Caki2 (cell line): Measurements from ENCODE around the gene FAM98A. TPM values are rescaled to one million over a fixed set of nuclear protein-coding genes. Genes with fewer than 3 reads are reported as not detected.

Experiments used
- DNase-seq: peaks from one replicate; pipeline ENCODE4 v3.0.0-alpha.2; 2015; ENCODE audit warnings: low read depth
- in situ Hi-C: cut with HindIII; loops from 2 replicates; pipeline ENCODE4 v1.10.0; 2016; ENCODE audit warnings: low sequenced_read_pairs, low pct_unique_long_range_greater_than_20kb, mixed read lengths
- total RNA-seq: library from RNA; depleted of rRNA; stranded (reverse); fragments of >200 nt; shearing (Covaris generic); gene quantifications from 2 replicates; pipeline ENCODE4 v1.2.3, GENCODE V29; 2014; ENCODE audit warnings: low replicate concordance; rRNA removed

FAM98A gene
- 4.0 and 6.5 TPM in 2 replicates for total RNA-seq

DNA sequence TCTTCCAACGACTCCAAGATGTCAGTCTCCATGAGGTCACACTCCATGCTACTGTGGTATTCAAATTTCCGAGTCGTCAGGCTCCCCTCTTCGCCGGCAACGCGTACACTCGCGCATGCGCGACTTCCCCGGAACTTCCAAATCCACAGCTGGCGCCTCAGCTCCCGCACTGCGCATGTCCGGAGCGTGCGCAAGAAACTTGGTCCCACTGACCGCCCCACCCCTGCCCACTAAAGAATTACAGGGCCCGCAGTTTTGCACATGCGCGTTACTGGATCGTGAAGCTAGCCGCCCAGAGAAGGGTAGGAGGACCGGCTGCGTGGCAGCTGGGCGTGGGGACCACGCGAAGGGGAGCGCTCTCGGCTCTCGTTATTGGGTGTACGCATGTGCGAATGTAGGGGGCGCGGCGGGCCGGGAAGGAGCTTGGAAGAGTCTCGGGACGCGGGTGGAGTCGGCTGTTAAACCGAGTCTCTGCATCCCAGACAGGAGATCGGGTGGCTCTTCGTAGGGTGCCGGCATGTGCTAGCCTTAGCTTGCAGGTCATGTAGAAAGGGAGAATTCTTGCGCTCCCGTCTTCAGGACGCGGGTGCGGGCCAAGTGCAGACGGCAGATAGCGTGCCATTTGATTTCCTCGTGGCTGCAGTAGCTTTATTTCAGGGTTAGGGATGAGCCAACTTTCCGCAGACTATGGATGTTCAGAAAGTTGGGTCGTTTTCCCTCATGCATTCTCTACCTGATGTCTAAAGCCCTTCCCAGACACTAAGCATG is at the start of gene FAM98A:
TSS of gene FAM98A (minus strand) at position 125 of the 768 bp plus-strand sequence. CDS start at position 47, 78 bp downstream.
- in situ Hi-C loops: no loop called here
- peak; percentile 98 for DNase-seq

- in situ Hi-C loops: no loop called here
- DNase-seq: no peak
These were observed 46.8 kb upstream of the FAM98A start for GRCh38 chr2:33645861-33646260.

- in situ Hi-C loops: no loop called here
- DNase-seq: no peak
These were observed 45.1 kb upstream of the FAM98A start for GRCh38 chr2:33644215-33644614.

DNA sequence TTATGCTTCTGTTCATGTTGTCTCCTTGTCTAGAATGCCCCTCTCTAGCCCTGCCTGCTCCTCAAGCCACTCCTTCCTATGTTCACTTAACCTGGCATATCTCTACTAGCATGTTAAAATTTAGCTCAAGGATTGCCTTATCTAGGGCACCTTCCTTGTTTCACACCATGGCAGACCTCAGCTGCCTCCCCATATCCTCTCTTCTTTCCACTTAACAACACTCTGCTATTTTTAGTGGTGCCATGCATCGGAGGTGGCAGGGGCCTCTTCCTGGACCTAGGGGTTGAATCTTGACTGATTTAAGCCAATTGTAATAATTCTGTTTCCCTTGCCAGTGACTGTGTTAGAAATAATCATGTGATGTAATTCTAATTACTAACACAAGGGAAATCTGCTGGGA is 36.9 kb upstream of the FAM98A start:
- in situ Hi-C loops: no loop called here

DNA sequence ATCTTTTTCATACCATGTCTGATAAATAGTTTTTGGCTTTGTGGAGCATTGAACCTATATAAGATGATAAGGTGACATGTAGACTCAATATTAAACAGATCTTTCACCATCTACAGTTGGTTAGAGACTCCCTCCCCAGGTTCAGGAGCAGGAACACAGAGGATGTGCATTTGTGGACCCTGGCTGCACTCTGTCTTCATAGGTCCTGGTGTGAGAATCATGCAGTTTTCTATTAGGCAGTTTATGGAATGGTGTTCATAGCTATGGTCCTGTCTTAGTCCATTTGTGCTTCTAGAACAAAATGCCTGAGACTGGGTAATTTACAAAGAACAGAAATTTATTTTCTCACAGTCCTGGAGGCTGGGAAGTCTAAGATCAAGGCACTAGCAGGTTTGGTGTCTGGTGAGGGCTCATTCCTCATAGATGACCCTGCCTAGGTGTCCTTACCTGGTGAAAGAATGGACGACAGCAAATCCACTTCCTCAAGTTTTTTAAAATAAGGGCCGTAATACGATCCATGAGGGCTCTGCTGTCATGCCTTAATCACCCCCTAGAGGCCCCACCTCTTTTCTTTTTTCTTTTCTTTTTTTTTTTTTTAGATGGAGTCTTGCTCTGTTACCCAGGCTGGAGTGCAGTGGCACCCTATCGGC is 35.3 kb upstream of the FAM98A start:
- in situ Hi-C loops: no loop called here
- no peak for DNase-seq

More for the DNA sequence above, 36.9 kb upstream of the FAM98A start:
- no peak for DNase-seq

GRCh38 chr2:33633315-33633714 is 34.2 kb upstream of the FAM98A start:
- no peak for DNase-seq
- in situ Hi-C loops: no loop called here

DNA sequence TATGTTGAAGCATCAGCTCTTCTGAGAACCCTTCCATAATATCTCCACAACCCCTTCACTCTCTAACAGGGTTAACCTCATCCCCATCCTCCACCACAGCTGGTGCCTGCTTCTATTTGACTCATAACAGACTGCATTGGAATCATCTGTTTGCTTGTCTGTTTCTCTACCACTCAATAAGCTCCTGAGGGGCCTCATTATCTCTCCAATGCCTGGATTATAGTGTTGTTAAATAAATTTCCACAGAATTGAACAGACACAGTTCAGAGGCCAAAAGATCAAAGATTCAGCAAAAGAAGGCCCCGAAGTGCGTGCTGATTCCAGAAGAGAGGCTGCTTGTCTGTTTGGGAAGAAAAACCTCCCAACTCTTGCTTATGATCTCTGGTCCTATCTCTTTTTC is 33.7 kb upstream of the FAM98A start:
- DNase-seq: no peak

DNA sequence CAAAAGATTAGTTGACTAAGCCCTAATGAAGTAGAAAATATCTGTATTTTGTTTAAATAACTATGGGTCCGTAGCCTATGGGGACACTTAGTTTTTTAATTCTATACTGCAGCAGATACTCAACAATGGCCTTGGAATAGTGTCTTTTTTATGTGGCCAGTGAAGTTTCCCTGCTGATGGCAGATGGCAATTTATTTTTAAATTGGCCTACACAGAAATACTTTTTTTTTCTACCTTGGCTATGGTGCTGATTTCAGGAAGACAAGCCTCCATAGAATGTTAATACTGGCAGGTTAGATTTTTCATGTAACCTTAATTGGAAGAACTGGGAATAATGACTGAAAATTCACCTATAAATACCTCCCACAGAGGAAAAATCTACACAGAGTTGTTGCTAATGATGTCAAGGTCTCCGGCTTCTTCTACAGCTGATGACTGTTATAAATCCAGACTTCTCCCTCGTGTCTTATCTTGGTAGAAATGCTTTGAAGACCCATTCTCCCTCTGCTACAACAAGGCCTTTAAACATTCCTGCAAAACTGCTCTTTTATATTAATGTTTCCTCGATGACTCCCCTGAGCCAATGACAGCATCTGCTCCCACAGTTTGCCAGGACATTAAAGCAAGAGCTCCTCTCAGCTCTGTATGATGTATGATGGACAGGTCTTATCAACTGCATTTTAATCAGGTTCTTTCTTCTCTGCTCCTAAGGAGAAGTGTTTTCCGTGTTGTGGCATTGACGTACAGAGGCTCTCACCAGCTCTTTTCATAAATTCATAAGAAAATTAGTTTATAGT is 29.1 kb upstream of the FAM98A start:
- in situ Hi-C loops: no loop called here

More for the DNA sequence above, 33.7 kb upstream of the FAM98A start:
- in situ Hi-C loops: no loop called here

DNA sequence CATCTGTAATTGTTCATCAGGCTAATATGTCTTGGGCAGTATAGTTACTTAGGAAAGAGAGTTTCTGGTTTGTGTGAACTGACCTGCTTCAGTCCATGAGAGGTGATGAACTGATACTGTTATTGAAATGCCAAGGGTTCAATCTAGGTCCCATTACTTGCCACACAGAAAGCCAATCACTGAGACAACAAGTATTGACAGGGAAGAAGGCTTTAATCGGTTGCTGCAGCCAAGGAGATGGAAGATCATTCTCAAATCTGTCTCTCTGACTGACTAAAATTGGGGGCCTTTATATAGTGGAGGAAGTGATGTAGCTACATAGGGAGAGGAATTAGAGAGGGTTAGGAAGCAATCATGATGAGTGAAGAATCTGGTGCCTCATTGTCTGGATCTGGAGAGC is 19.9 kb upstream of the FAM98A start:
- in situ Hi-C loops: no loop called here
- DNase-seq: no peak

More for the DNA sequence above, 29.1 kb upstream of the FAM98A start:
- DNase-seq: no peak

- in situ Hi-C loops: no loop called here
- peak; percentile 33 for DNase-seq
These were observed 18.9 kb upstream of the FAM98A start for GRCh38 chr2:33617989-33618388.

GRCh38 chr2:33617401-33617800 is 18.3 kb upstream of the FAM98A start:
- in situ Hi-C loops: no loop called here
- DNase-seq: no peak

DNA sequence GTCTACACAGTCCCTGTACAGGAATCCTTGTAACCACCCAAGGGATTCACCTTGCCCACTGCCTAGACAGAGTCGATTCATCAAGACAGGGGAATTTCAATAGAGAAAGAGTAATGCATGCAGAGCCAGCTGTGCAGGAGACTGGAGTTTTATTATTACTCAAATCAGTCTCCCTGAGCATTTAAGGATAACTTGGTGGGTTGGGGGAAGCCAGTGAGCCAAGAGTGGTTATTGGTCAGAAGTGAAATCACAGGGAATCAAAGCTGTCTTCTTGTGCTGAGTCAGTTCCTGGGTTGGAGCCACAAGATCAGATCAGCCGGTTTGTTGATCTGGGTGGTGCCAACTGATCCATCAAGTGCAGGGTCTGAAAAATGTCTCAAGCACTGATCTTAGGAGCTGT is 17.8 kb upstream of the FAM98A start:
- no peak for DNase-seq
- in situ Hi-C loops: no loop called here

DNA sequence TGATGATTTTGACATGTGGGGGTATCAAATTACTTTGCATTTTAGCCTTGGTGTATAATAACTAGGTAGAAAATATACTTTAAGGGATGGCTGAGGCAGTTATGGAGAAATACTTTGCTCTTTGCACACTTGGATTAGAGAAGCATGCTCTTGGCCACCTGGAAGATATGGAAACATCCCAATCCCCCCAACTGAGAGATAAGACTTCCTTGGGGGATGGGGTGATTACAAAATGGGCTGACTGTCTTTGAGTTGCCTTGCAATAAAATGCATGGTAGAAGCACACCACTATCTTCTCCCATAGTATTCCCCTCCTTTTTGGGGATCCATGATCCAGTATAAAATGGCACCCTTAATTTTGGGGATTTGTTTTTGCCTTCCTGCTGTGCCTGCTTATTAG is 15.1 kb upstream of the FAM98A start:
- DNase-seq: no peak
- in situ Hi-C loops: no loop called here

DNA sequence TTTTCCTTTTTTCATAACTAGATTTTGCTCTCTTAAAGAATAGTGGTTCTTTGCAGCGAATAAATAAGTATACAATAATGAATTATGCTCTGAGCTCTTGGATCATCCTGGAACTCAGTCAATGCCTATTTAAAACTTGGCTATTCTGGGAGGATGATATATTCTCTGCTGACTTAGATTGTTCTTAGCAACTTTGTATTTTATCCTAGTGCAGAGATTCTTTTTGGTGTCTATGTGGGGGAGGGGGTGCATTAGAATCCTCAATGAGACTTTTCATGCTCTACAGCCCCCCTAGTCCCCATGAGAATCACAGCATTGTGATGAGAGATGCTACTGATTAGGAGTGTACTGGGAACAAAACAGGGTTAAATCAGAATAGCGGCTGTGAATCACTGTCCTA is 8.8 kb upstream of the FAM98A start:
- no peak for DNase-seq
- in situ Hi-C loops: no loop called here

DNA sequence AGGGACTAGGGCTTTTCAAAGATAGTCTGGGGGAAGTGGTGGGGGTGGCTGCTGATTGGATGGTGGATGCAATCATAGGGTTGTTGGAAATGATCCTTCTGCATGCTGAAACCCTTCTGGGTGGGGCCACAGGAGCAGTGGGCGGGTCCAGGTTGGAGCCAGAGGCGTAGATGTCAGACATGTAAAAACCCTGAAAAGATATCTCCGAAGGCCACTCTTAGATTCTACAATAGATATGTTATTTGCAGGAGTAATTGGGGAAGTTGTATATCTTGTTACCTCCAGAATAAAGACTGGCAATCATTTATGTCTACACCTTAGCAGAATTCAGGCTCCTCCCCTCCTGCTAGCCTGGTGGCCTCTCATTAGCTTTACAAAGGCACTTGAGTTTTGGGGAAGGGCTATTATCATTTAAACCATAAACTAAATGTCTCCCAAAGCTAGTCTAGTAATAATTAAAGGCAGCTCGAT is 8.2 kb upstream of the FAM98A start:
- in situ Hi-C loops: no loop called here
- no peak for DNase-seq

DNA sequence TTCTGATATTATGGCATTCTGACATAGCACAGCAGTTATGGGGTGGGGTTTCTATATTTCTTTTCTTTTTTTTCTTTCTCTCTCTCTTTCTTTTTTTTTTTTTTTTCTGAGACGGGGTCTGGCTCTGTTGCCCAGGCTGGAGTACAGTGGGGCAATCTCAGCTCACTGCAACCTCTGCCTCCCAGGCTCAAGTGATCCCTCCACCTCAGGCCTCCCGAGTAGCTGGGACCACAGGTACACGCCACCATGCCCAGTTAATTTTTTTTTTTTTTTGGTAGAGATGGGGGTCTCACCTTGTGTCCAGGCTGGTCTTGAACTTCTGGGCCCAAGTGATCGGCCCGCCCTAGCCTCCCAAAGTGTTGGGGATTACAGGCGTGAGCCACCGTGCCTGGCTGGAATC is 7.5 kb upstream of the FAM98A start:
- in situ Hi-C loops: no loop called here
- no peak for DNase-seq

- DNase-seq: no peak
- in situ Hi-C loops: no loop called here
These were observed 7.0 kb upstream of the FAM98A start for GRCh38 chr2:33606100-33606499.

DNA sequence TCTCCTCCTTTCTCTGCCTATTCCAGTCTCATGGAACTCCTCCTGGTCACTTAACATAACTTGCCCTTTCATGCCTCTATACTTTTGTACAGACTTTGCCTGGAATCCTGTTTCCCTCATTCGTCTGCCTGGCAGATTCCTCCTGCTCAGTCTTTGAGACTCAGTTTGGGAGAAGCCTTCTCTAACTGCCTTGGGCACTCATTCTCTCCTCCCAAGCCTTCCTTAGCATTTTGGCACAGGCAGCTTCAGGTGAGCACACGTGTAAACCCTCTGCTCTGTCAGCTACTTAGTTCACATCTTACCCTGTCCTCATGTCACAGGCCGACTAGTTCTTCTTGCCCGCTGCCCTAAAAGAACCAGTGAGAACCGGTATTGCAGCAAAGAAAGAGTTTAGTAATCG is 6.0 kb upstream of the FAM98A start:
- DNase-seq: no peak
- in situ Hi-C loops: no loop called here

DNA sequence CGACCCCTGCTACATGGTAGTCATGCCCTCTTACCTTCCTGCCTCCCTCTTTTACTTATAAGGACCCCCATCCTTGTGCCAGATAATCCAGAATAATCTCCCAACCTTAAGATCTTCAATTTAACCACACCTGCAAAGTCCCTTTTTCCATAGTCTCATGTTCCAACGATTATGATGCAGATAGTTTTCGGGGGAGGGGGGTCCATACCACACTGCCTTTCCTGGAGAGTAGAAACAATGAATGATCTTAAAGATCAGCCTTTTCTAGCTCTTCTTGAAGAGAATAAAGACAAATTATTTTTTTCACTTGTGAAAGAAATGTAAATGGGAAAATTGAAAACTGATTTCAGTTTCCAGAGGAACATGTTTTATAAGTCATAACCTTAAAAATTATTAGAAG is 4.3 kb upstream of the FAM98A start:
- in situ Hi-C loops: no loop called here
- DNase-seq: no peak
